WI38 (cell line): ENCODE measurements around the gene AP3S2.

ENCODE experiments used
- H3K4me3 ChIP-seq: 2 replicates; pipeline ENCODE4 v1.5.1; 2011; ENCODE audit warnings: low read depth, mild to moderate bottlenecking, control low read depth, low read length
- CTCF ChIP-seq: IDR thresholded peaks from 2 replicates; pipeline ENCODE4 v1.5.1; 2012; ENCODE audit warnings: low read depth, mild to moderate bottlenecking, control low read depth, low read length

AP3S2 gene

GRCh38 chr15:89829616-89830440, 64.0 kb downstream of the AP3S2 start:
- no peak for TF ChIP-seq CTCF
- H3K4me3 ChIP-seq: no peak overlapping the region

GRCh38 chr15:89829161-89829560, 64.6 kb downstream of the AP3S2 start:
- no peak for TF ChIP-seq CTCF

GRCh38 chr15:89828281-89829145, 65.3 kb downstream of the AP3S2 start:
- no peak for TF ChIP-seq CTCF
- no peak overlapping the region for H3K4me3 ChIP-seq

More at GRCh38 chr15:89829161-89829560, 64.6 kb downstream of the AP3S2 start:
- no peak overlapping the region for H3K4me3 ChIP-seq

GRCh38 chr15:89827829-89828228, 66.0 kb downstream of the AP3S2 start:
- H3K4me3 ChIP-seq: no peak overlapping the region
- TF ChIP-seq CTCF: no peak

GRCh38 chr15:89826671-89827655, 66.8 kb downstream of the AP3S2 start:
- no peak for TF ChIP-seq CTCF

GRCh38 chr15:89825271-89825940, 68.4 kb downstream of the AP3S2 start:
- no peak overlapping the region for H3K4me3 ChIP-seq
- no peak for TF ChIP-seq CTCF

More at GRCh38 chr15:89826671-89827655, 66.8 kb downstream of the AP3S2 start:
- H3K4me3 ChIP-seq: no peak overlapping the region
